RWPE2 (cell line): Measurements from ENCODE around the gene RABEPK.
"Not testable (repeated sequence)": the region's sequence is repeated elsewhere in the genome, so short reads cannot be mapped to it uniquely, and the experiment has no call there.

Source experiments
- ATAC-seq: fragments of 200-7000 bp; cut with Tn5 transposase; 3 replicates; pipeline ENCODE4 v1.9.1; 2021; ENCODE audit warnings: low read depth
- DNase-seq: peaks from one replicate; pipeline ENCODE4 v3.0.0-alpha.2; 2020; ENCODE audit warnings: low spot score
- H3K27ac ChIP-seq: fragments of 450-650 bp; 2 replicates; pipeline ENCODE4 v1.5.1; 2017; ENCODE audit warnings: mild to moderate bottlenecking; ENCODE audit not compliant: poor library complexity, severe bottlenecking
- H3K27me3 ChIP-seq: fragments of 250-450 bp; sonication (Bioruptor Pico); 2 replicates; pipeline ENCODE4 v1.5.1; 2021; ENCODE audit warnings: mild to moderate bottlenecking, moderate library complexity; ENCODE audit not compliant: insufficient read depth, poor library complexity, severe bottlenecking
- H3K36me3 ChIP-seq: fragments of 250-450 bp; sonication (Bioruptor Pico); 2 replicates; pipeline ENCODE4 v1.5.1; 2020; ENCODE audit warnings: low read depth, mild to moderate bottlenecking, moderate library complexity
- H3K4me1 ChIP-seq: fragments of 250-450 bp; sonication (Bioruptor Pico); 2 replicates; pipeline ENCODE4 v1.5.1; 2021; ENCODE audit warnings: mild to moderate bottlenecking, moderate library complexity; ENCODE audit not compliant: insufficient read depth, poor library complexity, severe bottlenecking
- H3K4me3 ChIP-seq: fragments of 250-450 bp; sonication (Bioruptor Pico); 2 replicates; pipeline ENCODE4 v1.5.1; 2021; ENCODE audit warnings: mild to moderate bottlenecking, moderate library complexity; ENCODE audit not compliant: severe bottlenecking
- H3K9me3 ChIP-seq: fragments of 250-450 bp; sonication (Bioruptor Pico); 2 replicates; pipeline ENCODE4 v1.5.1; 2021; ENCODE audit warnings: mild to moderate bottlenecking, moderate library complexity; ENCODE audit not compliant: severe bottlenecking
- CTCF ChIP-seq: fragments of 450-650 bp; IDR thresholded peaks from one replicate; pipeline ENCODE4 v1.5.1; 2017; ENCODE audit warnings: mild to moderate bottlenecking, moderate library complexity; ENCODE audit not compliant: poor library complexity, severe bottlenecking

RABEPK gene

GRCh38 chr9:125183054-125183453, 17.3 kb upstream of the RABEPK start:
- H3K27ac ChIP-seq: no peak overlapping the region
- H3K4me3 ChIP-seq: no peak overlapping the region
- ATAC-seq: no peak

GRCh38 chr9:125183561-125183960, 16.8 kb upstream of the RABEPK start:
- H3K36me3 ChIP-seq: peaks cover 10% of the 10 kb centered on the region
- ATAC-seq: no peak
- no peak for DNase-seq
- peaks cover 3% of the 10 kb centered on the region for H3K4me1 ChIP-seq
- H3K4me3 ChIP-seq: no peak overlapping the region
- no peak for TF ChIP-seq CTCF
- H3K9me3 ChIP-seq: no peaks in the 10 kb centered on the region
- H3K27ac ChIP-seq: no peak overlapping the region
- H3K27me3 ChIP-seq: no peaks in the 10 kb centered on the region

More at GRCh38 chr9:125183054-125183453, 17.3 kb upstream of the RABEPK start:
- no peak for TF ChIP-seq CTCF
- DNase-seq: no peak
- no peaks in the 10 kb centered on the region for H3K27me3 ChIP-seq
- no peaks in the 10 kb centered on the region for H3K4me1 ChIP-seq
- peaks cover 10% of the 10 kb centered on the region for H3K36me3 ChIP-seq
- H3K9me3 ChIP-seq: no peaks in the 10 kb centered on the region

DNA sequence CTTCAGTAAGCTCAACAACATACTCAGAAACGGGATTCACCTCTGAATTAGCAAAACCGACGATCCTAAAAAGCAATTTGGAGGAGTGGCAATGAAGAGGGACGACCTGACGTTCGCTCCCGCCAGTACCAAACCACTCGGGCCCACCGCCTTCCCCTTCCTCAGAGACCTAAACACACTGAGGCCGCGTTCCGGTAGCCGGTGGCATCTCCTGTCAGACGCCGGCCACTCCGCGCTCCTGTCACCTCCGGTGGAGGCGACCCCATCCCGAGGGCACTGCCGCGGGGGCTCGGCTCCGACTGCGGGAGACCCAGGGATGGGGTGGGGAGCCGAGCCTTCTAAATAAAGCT, 11.4 kb upstream of the RABEPK start:
- H3K27ac ChIP-seq: peak overlapping the region; percentile 44
- no peaks in the 10 kb centered on the region for H3K27me3 ChIP-seq
- H3K36me3 ChIP-seq: peaks cover 6% of the 10 kb centered on the region
- H3K4me1 ChIP-seq: peaks cover 3% of the 10 kb centered on the region
- H3K9me3 ChIP-seq: no peaks in the 10 kb centered on the region
- H3K4me3 ChIP-seq: peak overlapping the region; percentile 93
- DNase-seq: no peak
- ATAC-seq: peak; percentile 3; the same call in 2 of the 3 replicates
- no peak for TF ChIP-seq CTCF

DNA sequence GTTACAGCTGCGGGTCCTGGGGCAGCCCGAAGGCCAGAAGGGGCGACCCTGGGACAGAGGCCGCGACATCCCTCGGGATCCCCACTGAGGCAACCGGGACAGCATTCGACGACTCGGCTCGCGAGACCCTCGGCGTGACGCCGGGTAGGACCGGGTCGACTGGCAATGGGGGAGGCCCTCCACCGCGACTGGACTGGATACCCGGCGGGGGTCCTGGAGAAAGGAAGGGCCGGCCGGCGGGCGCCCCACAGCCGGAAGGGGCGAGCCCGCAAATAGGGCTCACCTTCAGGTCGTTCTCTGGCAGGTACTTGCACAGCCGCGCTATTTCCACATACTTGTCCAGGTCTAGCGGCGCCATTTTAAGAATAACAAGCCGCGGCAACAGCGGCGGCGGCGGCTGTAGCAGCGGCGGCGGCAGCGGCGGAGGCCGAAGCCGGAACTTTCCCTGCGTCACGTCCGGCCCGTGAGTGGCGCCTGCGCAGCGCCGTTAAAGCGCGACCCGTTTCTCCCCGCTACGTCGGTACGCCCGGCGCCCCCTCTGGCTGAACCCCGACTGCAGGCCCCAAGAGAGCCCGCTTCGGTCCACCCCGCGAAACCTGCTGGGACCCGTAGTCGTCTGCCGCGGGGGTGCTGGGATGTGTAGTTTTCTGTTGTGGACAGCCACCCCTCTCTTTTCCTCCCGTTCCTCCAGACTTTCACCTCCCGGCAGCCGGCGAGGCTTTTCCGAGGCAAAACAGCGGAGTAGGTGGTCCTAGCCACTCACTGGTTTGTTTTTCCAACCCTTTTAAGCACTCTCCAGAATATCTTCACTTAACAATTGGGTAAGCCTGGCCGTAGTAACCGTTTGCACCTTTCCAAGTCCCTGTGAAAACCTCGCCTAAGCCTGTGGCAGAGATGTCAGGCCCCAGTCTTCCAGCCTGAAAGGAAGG, 10.7 kb upstream of the RABEPK start, which contains the start of gene PPP6C:
TSS of gene PPP6C (minus strand) at position 443 of the 929 bp plus-strand sequence. CDS start at position 358, 85 bp downstream.
- Histone ChIP-seq H3K9me3 (no peaks in the 10 kb centered on the region), H3K36me3 (peaks cover 6% of the 10 kb centered on the region), H3K27me3 (no peaks in the 10 kb centered on the region), H3K27ac (peak within 1 kb of the TSS; percentile 44), H3K4me1 (peaks cover 3% of the 10 kb centered on the region), H3K4me3 (peak within 1 kb of the TSS; percentile 93)
- ATAC-seq: peak; percentile 94
- DNase-seq: peak; percentile 95
- TF ChIP-seq CTCF: peak; percentile 83

DNA sequence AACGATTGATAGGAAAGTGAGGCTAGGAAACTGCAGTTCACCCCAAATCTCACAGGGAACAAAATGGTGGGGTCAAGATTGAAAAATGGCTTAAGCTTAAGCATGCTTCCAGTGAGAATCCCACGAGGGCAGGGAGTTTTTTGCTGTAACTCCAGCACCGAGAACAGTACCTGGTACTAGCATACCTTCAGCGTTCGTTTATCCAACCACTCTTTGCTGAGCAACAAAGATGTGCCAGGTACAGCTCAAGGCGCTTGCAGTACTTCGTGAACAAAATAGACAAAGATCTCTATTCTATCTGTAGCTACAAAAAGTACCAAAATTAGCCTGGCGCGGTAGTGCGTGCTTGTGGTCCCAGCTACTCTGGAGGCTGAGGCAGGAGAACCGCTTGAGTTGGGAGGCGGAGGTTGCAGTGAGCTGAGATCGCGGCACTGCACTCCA, 10.0 kb upstream of the RABEPK start:
- no peak for TF ChIP-seq CTCF
- no peaks in the 10 kb centered on the region for H3K9me3 ChIP-seq
- no peak for DNase-seq
- H3K36me3 ChIP-seq: peaks cover 6% of the 10 kb centered on the region
- peak overlapping the region; percentile 44 for H3K27ac ChIP-seq
- H3K4me3 ChIP-seq: peak overlapping the region; percentile 93
- H3K4me1 ChIP-seq: peaks cover 3% of the 10 kb centered on the region
- no peak for ATAC-seq
- no peaks in the 10 kb centered on the region for H3K27me3 ChIP-seq

- H3K36me3 ChIP-seq, ATAC-seq, H3K4me3 ChIP-seq, H3K4me1 ChIP-seq, H3K27ac ChIP-seq, H3K27me3 ChIP-seq, H3K9me3 ChIP-seq, DNase-seq: not testable (repeated sequence)
Observed at GRCh38 chr9:125194466-125194865, 5.9 kb upstream of the RABEPK start.

DNA sequence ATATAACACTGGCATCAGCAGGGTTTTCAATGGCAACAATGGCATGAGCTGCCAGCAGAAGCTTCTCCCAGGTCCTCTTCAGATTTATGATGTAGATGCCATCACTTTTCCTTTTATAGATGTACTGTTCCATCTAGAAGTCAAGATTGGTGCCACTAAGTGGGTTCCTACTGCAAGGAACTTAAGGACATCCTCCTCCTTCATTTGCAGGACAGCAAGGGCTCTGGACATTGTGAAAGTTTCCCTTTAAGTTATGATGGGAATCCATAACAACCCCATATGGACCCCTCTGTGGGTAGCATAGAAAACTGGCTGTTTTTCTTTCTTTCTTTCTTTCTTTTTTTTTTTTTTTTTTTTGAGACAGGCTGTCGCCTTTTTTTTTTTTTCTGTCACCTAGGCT, 4.8 kb upstream of the RABEPK start:
- not testable (repeated sequence) for H3K27ac ChIP-seq, H3K4me1 ChIP-seq, H3K4me3 ChIP-seq, H3K9me3 ChIP-seq, DNase-seq, ATAC-seq, H3K36me3 ChIP-seq, H3K27me3 ChIP-seq
